ENCODE data around the gene ITCH.
"Not testable (repeated sequence)": the region's sequence is repeated elsewhere in the genome, so short reads cannot be mapped to it uniquely, and the experiment has no call there.

Gene ITCH

GRCh38 chr20:34472246-34472925 is 109.3 kb downstream of the ITCH start:
- no peak for DNase-seq

DNA sequence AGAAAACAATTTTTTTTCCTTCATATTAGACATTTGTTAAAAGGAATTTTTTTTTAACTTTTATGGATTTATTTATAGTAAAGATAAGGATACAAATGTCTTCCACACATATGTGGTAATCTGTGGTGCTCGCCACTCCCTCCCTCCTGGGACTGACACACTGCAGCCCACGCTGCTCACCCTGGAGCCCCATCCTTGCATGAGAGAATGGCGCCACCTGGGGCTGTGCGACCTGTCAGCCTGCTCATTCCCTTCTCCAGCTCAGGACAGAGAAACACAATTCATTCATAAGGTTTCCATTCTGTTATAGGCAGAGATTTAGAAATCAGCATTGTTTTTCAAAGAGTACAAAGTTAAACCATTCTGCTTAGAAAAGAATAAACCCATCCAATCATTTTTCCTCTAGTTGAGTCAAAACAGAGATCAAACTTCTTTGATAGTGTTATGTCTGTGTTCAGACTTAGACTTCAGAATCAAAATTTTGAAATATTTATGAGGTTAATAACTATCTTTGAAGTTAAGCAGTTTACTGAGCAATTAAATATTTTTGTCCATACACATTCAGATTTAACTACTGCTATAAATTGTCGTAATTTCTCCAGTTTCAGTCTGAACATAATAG is 110.3 kb downstream of the ITCH start:
- DNase-seq, result peak in 1 of 2 experiments; percentile 5

GRCh38 chr20:34475979-34476736 is 113.1 kb downstream of the ITCH start:
- DNase-seq, result no peak

- no peak for DNase-seq
Measured at GRCh38 chr20:34479627-34480026, 116.6 kb downstream of the ITCH start.

DNA sequence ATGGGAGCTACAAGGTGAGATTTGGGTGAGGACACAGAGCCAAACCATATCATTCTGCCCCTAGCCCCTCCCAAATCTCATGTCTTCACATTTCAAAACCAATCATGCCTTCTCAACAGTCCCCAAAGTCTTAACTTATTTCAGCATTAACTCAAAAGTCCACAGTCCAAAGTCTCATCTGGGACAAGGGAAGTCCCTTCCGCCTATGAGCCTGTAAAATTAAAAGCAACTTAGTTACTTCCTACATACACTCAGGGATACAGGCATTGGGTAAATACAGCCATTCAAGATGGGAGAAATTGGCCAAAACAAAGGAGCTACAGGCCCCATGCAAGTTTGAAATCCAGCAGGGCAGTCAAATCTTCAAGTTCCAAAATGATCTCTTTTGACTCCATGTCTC is 119.1 kb downstream of the ITCH start:
- not testable (repeated sequence) for DNase-seq

DNA sequence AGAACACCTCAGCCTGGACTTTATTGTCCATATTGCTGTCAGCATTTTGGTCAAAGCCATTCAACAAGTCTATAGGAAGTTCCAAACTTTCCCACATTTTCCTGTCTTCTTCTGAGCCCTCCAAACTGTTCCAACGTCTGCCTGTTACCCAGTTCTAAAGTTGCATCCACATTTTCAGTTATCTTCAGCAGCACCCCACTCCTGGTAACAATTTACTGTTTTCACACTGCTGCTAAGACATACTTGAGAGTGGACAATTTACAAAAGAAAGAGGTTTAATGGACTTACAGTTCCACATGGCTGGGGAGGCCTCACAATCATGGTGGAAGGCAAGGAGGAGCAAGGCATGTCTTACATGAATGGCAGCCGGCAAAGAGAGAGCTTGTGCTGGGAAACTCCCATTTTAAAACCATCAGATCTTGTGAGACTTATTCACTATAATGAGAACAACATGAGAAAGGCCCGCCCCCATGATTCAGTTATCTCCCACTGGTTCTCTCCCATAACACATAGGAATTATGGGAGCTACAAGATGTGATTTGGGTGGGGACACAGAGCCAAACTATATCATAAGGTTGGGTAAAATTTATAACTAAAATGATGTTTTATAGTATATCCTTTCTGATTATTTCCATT is 120.6 kb downstream of the ITCH start:
- not testable (repeated sequence) for DNase-seq

GRCh38 chr20:34485068-34485634 is 122.1 kb downstream of the ITCH start:
- no peak for DNase-seq

- DNase-seq, result no peak
Measured at GRCh38 chr20:34491226-34491931, 128.3 kb downstream of the ITCH start.

DNA sequence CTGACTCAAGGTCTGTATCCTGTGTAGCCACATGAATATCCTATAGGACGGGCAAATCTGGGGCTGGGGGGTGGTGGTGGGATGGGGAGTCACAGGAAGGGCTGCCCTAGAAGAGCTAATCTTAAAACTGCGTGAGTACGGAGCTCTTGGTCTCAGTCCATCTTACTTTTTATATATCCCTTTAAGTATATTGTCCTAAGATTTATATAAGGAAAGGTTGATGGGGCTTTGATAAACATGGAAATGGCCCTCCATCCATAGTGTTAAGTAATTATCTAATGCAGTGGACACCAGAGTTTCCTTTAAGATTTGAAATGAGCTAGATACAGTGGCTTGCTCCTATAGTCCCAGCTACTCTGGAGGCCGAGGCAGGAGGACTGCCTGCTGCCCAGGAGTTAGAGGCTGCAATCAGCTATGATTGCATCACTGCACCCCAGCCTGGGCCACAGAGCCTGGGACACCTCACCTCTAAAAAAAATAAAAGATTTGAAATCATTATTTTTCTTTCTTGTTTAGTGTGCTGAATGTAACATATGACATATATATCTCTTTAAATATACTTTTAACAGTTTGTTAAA is 128.9 kb downstream of the ITCH start:
- DNase-seq, result no peak

DNA sequence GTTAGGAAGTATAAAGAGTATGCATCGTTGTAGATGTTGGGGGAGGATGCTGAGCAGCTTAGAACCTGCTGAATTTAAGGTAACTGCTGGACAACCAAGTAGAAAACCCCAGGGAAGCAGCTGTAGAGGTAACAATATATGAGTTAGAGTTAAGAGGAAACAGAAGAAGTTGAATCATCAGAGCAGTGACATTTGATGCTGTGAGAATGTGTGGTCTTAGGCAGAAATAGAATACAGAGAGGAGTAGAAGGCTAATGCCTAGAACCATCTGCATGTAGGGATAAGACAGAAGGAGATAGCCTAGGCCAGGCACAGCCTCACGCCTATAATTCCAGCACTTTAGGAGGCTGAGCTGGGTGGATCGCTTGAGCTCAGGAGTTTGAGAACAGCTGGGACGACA is 130.6 kb downstream of the ITCH start:
- DNase-seq, result no peak

GRCh38 chr20:34495307-34495706 is 132.2 kb downstream of the ITCH start:
- DNase-seq, result no peak

- DNase-seq, result no peak
Measured at GRCh38 chr20:34495916-34496315, 132.8 kb downstream of the ITCH start.

GRCh38 chr20:34497596-34497995 is 134.5 kb downstream of the ITCH start:
- DNase-seq, result not testable (repeated sequence)

DNA sequence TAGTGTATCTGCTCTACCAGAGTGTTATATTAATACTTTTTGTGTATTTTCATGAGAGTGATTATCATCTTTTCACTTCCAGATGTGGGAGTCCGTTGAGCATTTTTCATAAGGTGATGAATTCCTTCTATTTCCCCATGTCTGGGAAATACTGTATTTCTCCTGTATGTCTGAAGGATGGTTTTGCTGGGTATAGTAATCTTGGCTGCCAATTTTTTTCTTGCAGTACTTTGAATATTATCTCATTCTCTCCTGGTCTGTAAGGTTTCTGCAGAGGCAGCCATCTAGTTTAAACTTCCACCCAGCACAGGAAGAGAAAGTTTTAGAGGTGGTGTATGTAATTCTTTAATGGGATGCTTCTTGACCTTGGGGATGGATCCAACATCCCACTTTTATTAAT is 137.8 kb downstream of the ITCH start:
- no peak for DNase-seq

GRCh38 chr20:34506480-34506879 is 143.4 kb downstream of the ITCH start:
- DNase-seq, result peak in 1 of 2 experiments; percentile 49

GRCh38 chr20:34507702-34508413 is 144.8 kb downstream of the ITCH start:
- DNase-seq, result no peak

DNA sequence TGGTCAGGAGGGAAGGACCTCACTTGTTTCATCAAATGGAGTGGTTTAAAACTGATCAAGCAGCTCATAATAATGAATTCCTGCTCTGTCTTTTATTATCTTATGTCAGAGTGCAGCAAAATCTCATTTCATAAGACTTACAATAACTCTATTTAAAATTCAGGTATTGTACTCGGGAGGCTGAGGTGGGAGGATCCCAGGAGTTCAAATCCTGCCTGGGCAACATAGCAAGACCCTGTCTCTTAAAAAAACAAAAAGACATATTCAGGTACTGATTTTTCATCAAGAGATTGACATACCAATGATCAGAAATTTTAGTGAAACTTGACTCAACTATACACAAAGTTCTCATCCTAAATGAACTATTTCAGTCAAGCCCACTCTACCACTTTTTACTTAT is 147.5 kb downstream of the ITCH start:
- no peak for DNase-seq

- no peak for DNase-seq
Measured at GRCh38 chr20:34511891-34512265, 148.8 kb downstream of the ITCH start.

- DNase-seq, result no peak
Measured at GRCh38 chr20:34512266-34512954, 149.3 kb downstream of the ITCH start.

- DNase-seq, result no peak
Measured at GRCh38 chr20:34512955-34513419, 149.9 kb downstream of the ITCH start.

GRCh38 chr20:34514034-34514433 is 151.0 kb downstream of the ITCH start:
- not testable (repeated sequence) for DNase-seq
